Renal pelvis (tissue), 4 donors: ENCODE data around the gene DTWD2. TPM values are rescaled to one million over a fixed set of nuclear protein-coding genes. Genes with fewer than 3 reads are reported as not detected.
A peak's percentile ranks its signal among the peaks of the same experiment; 100 is the strongest.
"Not testable (repeated sequence)": the region's sequence is repeated elsewhere in the genome, so short reads cannot be mapped to it uniquely, and the experiment has no call there.

Experiments
- DNase-seq: peaks from one replicate; pipeline ENCODE4 v3.0.0-alpha.2; 2013
- polyA plus RNA-seq, 3 donors: library from polyadenylated mRNA; unstranded; fragments of 120-200 nt; gene quantifications; one replicate each; pipeline ENCODE4 v1.2.1, GENCODE V29; 2013; ENCODE audit not compliant: insufficient read length in 3 of 3

DTWD2 gene
- polyA plus RNA-seq, 3 donors, result 10.8 to 15.4 (median 13.5) TPM

DNA sequence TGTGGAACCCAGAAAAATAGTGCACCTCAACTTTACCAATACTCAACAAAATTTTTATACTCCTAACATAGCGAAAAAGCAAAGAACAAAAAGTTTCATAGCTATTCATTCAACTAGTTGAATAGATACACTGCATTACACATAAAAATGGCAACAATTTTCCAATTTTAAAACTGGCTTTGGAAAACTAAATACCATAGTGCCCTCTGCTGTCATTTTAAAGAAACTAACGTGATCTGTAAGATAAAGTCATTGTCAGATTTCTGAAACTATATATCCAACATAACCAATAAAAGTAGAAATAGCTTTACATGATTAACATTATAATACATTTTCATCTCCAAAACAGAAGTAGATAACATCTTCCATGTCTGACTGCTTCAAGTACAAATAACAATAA, 31.6 kb downstream of the DTWD2 start:
- DNase-seq, result no peak

DNA sequence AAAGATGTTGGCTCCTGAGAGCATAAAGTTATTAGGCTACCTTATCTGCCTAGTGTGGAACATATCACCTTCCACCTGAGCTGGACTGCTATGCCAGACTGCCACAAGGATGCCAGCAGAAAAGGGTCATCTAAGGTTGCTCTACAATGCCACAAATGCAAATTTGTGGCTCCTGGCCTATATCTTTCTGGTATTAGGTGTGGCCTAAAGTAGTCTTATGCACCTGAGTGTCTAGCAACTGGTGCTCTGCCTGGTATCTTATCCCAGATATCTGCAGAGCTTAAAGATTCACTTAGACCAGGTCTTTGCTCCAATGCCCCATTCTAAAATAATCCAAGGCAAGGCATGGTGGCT, 34.7 kb downstream of the DTWD2 start:
- DNase-seq, result no peak

- no peak for DNase-seq
These were observed 35.2 kb downstream of the DTWD2 start for GRCh38 chr5:118952992-118953651.

- not testable (repeated sequence) for DNase-seq
These were observed 36.0 kb downstream of the DTWD2 start for GRCh38 chr5:118952306-118952705.

- not testable (repeated sequence) for DNase-seq
These were observed 38.0 kb downstream of the DTWD2 start for GRCh38 chr5:118950354-118950753.

DNA sequence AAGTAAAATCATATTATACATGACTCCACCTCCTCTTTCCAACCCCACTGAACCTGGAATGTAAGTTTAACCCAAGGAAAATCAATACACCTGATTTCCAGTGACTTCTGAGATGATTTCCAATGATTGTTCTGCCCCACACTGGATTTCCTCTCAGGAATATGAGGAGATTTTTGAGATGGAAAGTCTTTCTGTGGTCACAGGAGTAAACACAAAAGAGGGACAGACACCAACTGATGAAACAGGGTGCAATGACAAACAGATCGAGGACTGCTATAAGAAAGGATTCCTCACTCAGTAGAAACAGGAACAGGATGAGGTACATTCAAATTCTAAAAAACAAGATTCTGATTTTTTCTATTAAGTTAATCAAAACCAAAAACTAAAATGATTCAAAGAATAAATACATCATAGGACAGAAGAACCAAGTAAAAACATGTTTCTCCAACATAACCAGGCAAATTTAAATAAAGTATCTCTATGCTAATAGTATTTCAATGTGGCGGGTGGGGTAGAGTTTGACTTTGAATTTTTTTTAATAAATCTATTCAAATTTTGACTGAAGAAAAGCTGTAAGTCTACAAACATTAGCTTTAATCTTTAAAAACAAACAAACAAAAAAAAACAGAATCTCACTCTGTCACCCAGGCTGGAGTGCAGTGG, 42.1 kb downstream of the DTWD2 start:
- no peak for DNase-seq

DNA sequence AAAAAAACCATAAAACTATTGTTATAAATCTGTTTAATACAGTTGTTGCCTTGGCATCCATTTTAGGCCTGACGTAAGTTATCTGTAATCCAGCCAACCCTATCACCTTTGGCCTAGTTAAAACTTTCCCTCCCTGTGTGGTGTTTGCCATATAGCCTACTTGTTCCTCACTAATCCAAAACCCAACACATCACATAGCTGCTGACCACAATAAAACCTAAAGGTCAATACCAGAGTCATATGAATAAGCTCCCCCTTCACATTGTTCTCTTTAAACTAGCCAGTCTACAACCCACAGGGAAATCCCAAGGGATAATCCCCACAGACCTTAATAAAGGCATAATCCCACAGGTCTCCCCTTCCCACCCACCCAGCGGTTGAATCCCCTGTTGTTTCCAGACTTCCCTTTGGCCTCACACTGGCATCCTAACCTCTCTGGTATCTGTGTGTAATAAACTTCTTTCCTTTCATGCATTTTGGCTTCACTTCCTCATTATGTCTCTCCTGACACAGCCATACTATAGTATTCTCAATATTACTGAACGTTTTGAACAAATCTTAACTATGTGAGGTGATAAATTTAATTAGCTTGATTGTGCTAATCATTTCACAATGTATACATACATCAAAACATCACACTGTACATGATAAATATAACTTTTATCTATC, 50.8 kb downstream of the DTWD2 start:
- DNase-seq, result no peak

DNA sequence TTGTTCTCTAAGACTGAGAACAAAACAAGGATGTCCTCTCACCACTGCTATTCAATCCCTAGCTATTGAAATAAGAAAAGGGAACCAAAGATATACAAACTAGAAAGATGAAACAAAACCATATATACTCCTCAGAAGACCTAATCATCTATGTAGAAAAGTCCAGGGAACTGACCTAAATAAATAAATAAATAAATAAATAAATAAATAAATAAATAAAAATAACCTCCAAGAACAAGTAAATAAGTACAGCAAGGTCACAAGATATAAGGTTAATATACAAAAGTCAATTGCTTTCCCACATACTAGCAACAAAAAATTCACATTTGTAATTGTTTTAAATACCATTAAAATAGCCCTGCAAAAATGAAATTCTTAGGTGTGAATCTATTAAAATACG, 54.6 kb downstream of the DTWD2 start:
- DNase-seq, result no peak

DNA sequence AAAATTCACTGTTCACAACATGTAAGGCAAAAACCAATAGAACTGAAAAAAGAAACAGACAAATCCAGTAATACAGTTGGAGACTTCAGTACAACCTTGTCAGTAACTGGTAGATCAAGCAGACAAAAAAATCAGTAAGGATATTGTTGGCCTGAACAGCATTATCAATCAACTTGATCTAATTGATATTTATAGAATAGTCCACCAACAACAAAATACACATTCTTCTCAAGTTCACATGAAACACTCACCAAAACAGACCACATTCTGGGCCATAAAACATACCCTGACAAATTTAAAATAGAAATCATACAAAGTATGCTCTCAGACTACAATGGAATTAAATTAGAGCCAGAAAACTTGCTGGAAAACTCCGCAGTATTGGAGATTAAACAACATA, 56.8 kb downstream of the DTWD2 start:
- DNase-seq, result no peak

DNA sequence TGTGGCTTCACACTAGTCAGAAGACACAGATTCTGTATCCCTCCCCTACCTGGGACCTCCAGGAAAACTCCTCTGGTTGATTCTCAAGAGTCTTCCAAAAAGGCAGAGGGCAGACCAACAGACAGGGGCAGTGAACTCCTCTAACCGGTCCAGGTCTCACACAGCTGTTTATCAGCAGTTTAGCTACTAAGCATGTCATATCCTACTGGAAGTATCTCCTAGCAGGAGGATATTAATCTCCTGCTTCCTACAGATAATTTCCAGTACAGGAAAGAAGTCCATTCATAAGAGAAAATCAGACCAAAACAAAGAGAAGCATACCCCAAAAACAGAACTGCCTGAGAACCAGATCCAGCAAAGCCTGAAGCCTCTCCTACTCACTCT, 64.3 kb downstream of the DTWD2 start:
- no peak for DNase-seq

GRCh38 chr5:118923295-118924005, 64.9 kb downstream of the DTWD2 start:
- no peak for DNase-seq

DNA sequence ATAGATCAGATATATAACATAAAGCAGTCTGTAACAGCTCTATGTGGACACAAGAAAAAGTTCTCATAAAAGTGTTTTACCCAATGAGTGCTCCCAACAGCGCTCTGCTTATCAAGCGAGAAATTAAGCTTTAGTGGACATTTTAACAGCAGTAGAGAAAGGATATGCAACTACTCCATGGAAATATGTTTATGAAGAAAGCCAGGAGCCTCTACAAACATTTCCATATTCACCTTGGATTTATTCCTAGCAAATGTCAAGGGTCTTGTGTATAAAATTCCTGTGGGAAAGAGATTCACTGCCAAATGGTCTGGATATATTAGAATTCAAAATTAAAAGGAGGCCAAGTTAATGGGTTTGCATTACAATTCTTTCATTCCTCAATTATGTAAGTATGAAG, 66.5 kb downstream of the DTWD2 start:
- peak; percentile 38 for DNase-seq

DNA sequence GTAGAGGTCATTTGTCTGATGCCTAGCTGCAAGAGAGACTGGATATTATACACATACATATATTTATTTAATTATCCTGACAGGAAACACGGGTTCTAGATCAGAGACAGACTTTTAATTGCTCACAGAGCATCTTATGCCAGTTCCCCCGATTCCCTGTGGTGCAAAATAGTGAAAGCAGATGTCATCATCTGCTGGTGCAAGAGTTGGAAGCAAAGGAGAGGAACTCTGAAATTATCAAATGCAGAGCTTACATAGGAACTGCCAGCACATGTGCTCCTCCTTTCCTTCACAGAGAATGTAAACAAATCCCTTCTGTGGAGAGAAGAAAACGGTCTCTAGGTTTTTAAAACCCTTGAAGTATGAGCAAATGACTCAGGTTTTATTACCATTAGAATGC, 69.3 kb downstream of the DTWD2 start:
- no peak for DNase-seq

GRCh38 chr5:118918232-118918631, 70.1 kb downstream of the DTWD2 start:
- DNase-seq, result no peak

DNA sequence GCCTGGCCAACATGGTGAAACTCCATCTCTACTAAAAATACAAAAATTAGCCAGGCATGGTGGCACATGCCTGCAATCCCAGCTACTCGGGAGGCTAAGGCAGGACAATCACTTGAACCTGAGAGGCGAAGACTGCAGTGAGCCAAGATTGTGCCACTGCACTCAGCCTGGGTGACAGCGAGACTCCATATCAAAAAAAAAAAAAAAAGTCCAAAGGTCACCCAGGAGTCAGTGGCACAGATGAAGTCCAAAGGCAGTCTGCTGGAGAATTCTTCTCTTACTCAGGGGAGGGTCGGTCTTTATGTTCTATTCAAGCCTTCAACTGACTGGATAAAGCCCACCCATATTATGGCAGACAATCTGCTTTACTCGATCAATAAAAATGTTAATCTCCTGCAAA, 80.8 kb downstream of the DTWD2 start:
- not testable (repeated sequence) for DNase-seq

DNA sequence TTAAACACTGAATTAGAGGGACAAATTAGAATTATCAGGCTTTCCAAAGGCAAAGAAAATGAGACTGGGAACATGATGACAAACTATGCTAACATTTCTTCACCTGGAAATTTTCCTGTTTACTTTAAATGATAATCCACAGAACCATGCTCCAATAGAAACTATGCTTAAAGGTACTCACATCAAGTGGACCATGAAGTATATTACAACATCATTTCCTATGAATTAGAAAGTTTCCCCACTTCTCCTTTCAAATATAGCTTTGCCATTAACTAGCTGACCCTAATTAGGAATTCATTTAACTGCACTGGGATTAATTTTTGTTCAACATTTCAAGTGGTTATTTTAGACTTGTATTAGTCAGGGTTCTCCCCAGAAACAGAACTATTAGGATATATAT, 81.4 kb downstream of the DTWD2 start:
- no peak for DNase-seq

DNA sequence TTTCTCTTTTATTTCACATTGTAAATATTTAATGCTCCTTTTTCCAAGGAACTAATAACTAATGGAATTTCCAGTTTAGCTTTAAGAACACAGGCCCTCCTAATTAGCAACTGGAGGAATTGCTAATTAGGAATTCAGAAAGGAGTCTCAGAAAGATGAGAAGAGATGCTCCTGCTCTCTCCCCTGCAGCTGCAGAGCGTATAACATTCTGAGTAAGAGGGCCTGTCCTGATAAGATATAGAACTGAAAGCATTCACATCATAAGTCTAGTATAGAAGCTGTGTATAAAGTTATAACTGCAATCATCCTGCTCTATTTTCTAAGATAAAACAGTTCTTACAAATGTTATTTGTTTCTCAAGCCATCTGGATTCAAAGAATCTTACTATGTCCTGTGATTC, 83.2 kb downstream of the DTWD2 start:
- DNase-seq, result no peak

DNA sequence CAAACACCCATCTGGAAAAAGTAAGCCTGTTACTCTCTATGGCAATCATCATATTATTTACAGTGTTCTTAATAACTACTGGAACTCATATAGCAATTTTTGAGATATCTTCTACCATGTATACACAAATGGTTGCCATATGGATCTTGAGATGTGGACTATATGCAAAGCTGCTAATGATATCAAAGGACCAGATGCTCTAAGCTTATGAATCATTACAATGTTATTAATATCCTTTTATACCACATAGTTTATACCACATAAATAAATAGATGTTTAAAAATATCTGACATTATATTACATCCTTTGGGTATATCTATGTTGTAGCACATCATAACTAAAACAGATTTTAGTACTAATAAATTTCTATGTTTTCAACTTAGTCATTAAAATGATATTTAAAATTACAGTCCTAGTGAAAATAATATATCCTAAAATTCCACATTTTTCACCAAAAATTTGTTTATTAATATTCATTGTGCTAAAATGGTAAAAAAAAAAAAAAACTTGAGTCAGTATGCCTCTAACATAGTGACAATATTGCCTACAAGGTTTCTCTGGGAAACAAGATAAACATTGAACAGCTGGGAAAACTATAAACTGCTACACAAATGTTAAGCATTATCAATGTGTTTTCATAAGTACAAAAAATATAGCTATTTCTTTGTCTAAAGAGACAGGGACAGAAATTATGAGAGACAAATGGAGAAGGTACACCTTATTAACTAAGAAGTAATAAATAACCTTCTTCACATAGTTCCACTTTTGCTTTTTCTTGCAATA, 85.5 kb downstream of the DTWD2 start:
- DNase-seq, result no peak

GRCh38 chr5:118894709-118895108, 93.6 kb downstream of the DTWD2 start:
- DNase-seq, result no peak

DNA sequence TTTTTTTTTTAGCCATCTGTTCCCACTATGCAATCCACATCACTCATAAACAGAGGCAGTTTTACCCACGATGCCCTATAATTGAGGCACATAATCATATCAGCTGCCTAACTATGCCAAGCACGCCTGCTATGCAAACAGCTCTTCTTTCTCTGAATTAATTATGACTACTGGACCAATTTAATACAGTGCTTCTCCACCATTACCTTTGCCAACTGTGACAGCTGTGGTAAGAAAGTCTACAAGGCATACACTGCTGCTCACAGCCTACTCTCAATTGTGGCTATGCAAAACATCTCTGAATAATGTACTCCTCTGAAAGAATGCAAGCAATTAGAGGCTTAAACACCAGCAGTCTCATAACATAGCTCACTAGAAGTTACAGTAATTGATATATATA, 97.1 kb downstream of the DTWD2 start:
- no peak for DNase-seq

DNA sequence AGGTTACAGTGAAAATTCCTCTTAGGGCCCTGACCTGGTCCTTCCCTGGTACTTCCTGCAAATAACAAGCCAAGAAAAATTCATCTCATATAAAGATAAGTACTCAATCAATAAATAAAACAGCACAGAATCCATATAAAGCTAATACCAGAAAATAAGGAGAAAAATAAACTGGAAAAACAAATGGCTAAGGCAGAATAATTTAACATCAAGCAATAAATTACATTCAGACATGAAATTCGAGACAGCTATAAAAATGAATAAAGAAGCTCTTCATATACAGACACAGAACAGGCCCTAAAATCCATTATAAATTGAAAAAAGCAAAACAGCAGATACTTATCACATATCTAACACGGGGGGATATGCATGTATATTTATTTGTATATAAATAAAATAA, 99.2 kb downstream of the DTWD2 start:
- no peak for DNase-seq

DNA sequence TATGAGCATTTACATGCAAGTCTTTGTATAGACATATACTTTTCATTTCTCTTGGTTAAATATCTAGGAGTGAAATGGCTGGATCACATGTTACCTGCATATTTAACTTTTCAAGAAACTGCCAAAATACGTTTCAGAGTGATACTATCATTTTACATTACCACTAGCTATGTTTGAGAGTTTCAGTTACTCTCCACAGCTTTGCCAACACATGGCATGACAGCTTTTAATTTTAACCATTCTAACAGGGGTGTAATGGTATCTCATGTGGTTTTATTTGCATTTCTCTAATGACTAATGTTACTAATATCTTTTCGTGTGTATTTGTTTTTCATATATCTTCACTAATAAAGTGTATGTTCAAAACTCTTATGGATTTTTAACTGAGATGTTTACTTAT, 99.8 kb downstream of the DTWD2 start:
- no peak for DNase-seq
